GM12891 (cell line): ENCODE results near the gene CRY2.

Experiments
- PAX5 ChIP-seq: IDR thresholded peaks from 2 replicates; pipeline ENCODE4 v1.6.1; 2011; ENCODE audit warnings: low read length, moderate library complexity, mild to moderate bottlenecking; ENCODE audit not compliant: insufficient read depth, severe bottlenecking
- POLR2A ChIP-seq: IDR thresholded peaks from 2 replicates; pipeline ENCODE4 v1.6.1; 2011; ENCODE audit warnings: low read depth, low read length, control low read depth
- POLR2AphosphoS5 ChIP-seq: IDR thresholded peaks from 2 replicates; pipeline ENCODE4 v1.6.1; 2011; ENCODE audit warnings: low read depth, low read length, control low read depth
- POU2F2 ChIP-seq: IDR thresholded peaks from 2 replicates; pipeline ENCODE4 v1.6.1; 2011; ENCODE audit warnings: low read depth, mild to moderate bottlenecking, control low read depth, low read length, moderate library complexity
- SPI1 ChIP-seq: IDR thresholded peaks from 2 replicates; pipeline ENCODE4 v1.6.1; 2011; ENCODE audit warnings: low read depth, low read length, control low read depth
- TAF1 ChIP-seq: IDR thresholded peaks from 2 replicates; pipeline ENCODE4 v1.6.1; 2011; ENCODE audit warnings: low read depth, low read length, control low read depth

DNA sequence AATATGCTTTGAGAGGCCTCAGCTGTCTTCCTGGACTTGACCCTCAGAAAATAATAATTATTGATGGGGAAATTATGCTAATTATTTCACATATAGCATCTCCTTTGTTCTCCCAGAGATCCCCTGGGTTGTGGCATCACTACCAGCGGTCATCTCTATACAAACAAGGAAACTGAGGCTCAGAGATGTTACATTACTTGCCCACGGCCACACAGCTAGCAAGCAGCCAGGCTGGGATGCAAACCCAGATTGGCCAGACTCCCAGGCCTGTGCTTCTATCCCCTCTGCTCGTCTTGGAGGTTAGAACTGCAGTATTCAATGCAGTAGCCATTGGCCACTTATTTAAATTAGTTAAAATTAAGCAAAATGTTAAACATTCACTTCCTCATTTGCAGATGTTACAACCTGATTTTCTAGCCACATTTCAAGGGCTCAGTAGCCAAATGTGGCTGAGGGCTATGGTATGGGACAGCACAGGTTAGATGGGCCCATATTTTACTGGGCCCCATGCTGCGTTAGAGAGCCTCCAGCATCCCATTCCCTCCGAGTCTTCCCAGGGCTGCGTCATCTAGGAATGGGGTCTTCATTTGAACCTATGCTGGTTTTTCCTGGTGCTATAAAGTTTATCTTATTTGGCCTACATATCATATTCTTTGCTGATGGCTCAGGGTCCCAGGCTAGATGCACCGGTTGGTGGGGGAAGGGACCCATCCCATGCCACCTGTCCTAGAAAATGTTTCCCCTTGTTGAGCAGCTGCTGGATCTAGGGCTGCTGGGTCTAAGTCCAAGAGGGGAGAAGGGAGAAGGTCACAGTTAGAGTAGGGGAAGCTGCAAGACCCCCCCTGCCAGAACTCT lies 40.1 kb upstream of the CRY2 start:
- TF ChIP-seq POLR2AphosphoS5 (no peak), POLR2A (no peak), TAF1 (no peak), POU2F2 (no peak), PAX5 (no peak), SPI1 (peak; percentile 88)
